Liver (tissue), 9 donors: ENCODE measurements around the gene C19orf81. TPM values are rescaled to one million over a fixed set of nuclear protein-coding genes. Genes with fewer than 3 reads are reported as not detected.

Experiments
- DNase-seq: peaks from one replicate; pipeline ENCODE4 v3.0.0-alpha.2; 2017; ENCODE audit warnings: low spot score
- H3K27ac ChIP-seq, 2 donors: one replicate each; pipeline ENCODE4 v1.7.0; 2013; ENCODE audit warnings: inconsistent platforms in 2 of 2, low read length in 2 of 2, control low read depth in 1 of 2, low read depth in 1 of 2, mild to moderate bottlenecking in 1 of 2
- H3K27me3 ChIP-seq, 4 donors: one replicate each; pipeline versions ENCODE4 v1.6.1 to v1.7.0; 2013; ENCODE audit warnings: low read length in 3 of 4, inconsistent platforms in 1 of 4, mild to moderate bottlenecking in 1 of 4, moderate library complexity in 1 of 4; ENCODE audit not compliant: control insufficient read depth in 4 of 4, insufficient read depth in 4 of 4
- H3K36me3 ChIP-seq, 4 donors: one replicate each; pipeline versions ENCODE4 v1.6.1 to v1.7.0; 2013; ENCODE audit warnings: low read length in 3 of 4, mild to moderate bottlenecking in 3 of 4, low read depth in 1 of 4, moderate library complexity in 1 of 4; ENCODE audit not compliant: control insufficient read depth in 4 of 4, insufficient read depth in 3 of 4
- H3K4me1 ChIP-seq, 4 donors: one replicate each; pipeline versions ENCODE4 v1.6.1 to v1.7.0; 2013; ENCODE audit warnings: low read length in 3 of 4, mild to moderate bottlenecking in 3 of 4, moderate library complexity in 1 of 4; ENCODE audit not compliant: control insufficient read depth in 4 of 4, insufficient read depth in 4 of 4
- H3K4me3 ChIP-seq, 3 donors: one replicate each; pipeline versions ENCODE4 v1.6.1 to v1.7.0; 2013; ENCODE audit warnings: low read length in 3 of 3, control low read depth in 1 of 3, low read depth in 1 of 3, mild to moderate bottlenecking in 1 of 3
- H3K9ac ChIP-seq, 2 donors: one replicate each; pipeline ENCODE4 v1.7.0; 2013; ENCODE audit warnings: low read length in 2 of 2, mild to moderate bottlenecking in 2 of 2, moderate library complexity in 2 of 2, control low read depth in 1 of 2, low read depth in 1 of 2
- H3K9me3 ChIP-seq, 4 donors: one replicate each; pipeline versions ENCODE4 v1.6.1 to v1.7.0; 2013; ENCODE audit warnings: low read length in 3 of 4; ENCODE audit not compliant: control insufficient read depth in 4 of 4
- ATF3 ChIP-seq: IDR thresholded peaks from 2 replicates; pipeline ENCODE4 v1.6.1; 2016; ENCODE audit warnings: antibody characterized with exemption
- CTCF ChIP-seq: fragments of 150-350 bp; IDR thresholded peaks from 2 replicates; pipeline ENCODE4 v1.5.1; 2017; ENCODE audit warnings: improper control_type of control experiment, low read depth, low read length; ENCODE audit not compliant: missing input control
- EGR1 ChIP-seq, 2 donors: IDR thresholded peaks; 2 replicates each; pipeline ENCODE4 v1.6.1; 2016 to 2018; ENCODE audit warnings: antibody characterized with exemption in 2 of 2, low read depth in 2 of 2
- FOXA1 ChIP-seq: IDR thresholded peaks from 2 replicates; pipeline ENCODE4 v1.6.1; 2016; ENCODE audit warnings: antibody characterized with exemption
- FOXA2 ChIP-seq: IDR thresholded peaks from 2 replicates; pipeline ENCODE4 v1.6.1; 2016; ENCODE audit warnings: antibody characterized with exemption
- GABPA ChIP-seq, 2 donors: IDR thresholded peaks in 1 of 2; conservative IDR thresholded peaks in 1 of 2; 2 replicates each; pipeline ENCODE4 v1.6.1; 2016; ENCODE audit warnings: antibody characterized with exemption in 2 of 2, mild to moderate bottlenecking in 1 of 2, moderate library complexity in 1 of 2
- HNF4A ChIP-seq, 2 donors: conservative IDR thresholded peaks; 2 replicates each; pipeline ENCODE4 v1.6.1; 2016; ENCODE audit warnings: antibody characterized with exemption in 2 of 2, mild to moderate bottlenecking in 2 of 2
- HNF4G ChIP-seq: IDR thresholded peaks from 2 replicates; pipeline ENCODE4 v1.6.1; 2016; ENCODE audit warnings: antibody characterized with exemption
- JUND ChIP-seq, 2 donors: IDR thresholded peaks; 2 replicates each; pipeline ENCODE4 v1.6.1; 2016; ENCODE audit warnings: antibody characterized with exemption in 2 of 2
- MAX ChIP-seq: IDR thresholded peaks from 2 replicates; pipeline ENCODE4 v1.6.1; 2016; ENCODE audit warnings: antibody characterized with exemption
- NR2F2 ChIP-seq: IDR thresholded peaks from 2 replicates; pipeline ENCODE4 v1.6.1; 2016; ENCODE audit warnings: antibody characterized with exemption
- RAD21 ChIP-seq, 2 donors: IDR thresholded peaks; 2 replicates each; pipeline ENCODE4 v1.6.1; 2016; ENCODE audit warnings: antibody characterized with exemption in 2 of 2, mild to moderate bottlenecking in 2 of 2
- REST ChIP-seq: IDR thresholded peaks from 2 replicates; pipeline ENCODE4 v1.6.1; 2016; ENCODE audit warnings: antibody characterized with exemption, mild to moderate bottlenecking
- RXRA ChIP-seq, 2 donors: IDR thresholded peaks; 2 replicates each; pipeline ENCODE4 v1.6.1; 2017 to 2018; ENCODE audit warnings: antibody characterized with exemption in 2 of 2, mild to moderate bottlenecking in 1 of 2
- SP1 ChIP-seq: IDR thresholded peaks from 2 replicates; pipeline ENCODE4 v1.6.1; 2018; ENCODE audit warnings: antibody characterized with exemption, mild to moderate bottlenecking
- TAF1 ChIP-seq: conservative IDR thresholded peaks from 2 replicates; pipeline ENCODE4 v1.6.1; 2016; ENCODE audit warnings: antibody characterized with exemption, mild to moderate bottlenecking
- YY1 ChIP-seq: IDR thresholded peaks from 2 replicates; pipeline ENCODE4 v1.6.1; 2016; ENCODE audit warnings: antibody characterized with exemption, mild to moderate bottlenecking
- ZBTB33 ChIP-seq: IDR thresholded peaks from 2 replicates; pipeline ENCODE4 v1.6.1; 2016; ENCODE audit warnings: antibody characterized with exemption
- WGBS: extraction: QIAGEN DNeasy Blood & Tissue Kit; methylation state at CpG from one replicate; pipeline ENCODE4 v1.1.7; 2013; 5-methylcytosine and 5-hydroxymethylcytosine counted together
- polyA plus RNA-seq, 2 donors: library from polyadenylated mRNA; stranded (reverse) in 1 of 2; unstranded in 1 of 2; fragments of 200-250 nt in 1 of 2; fragments of >200 nt in 1 of 2; fragmentation: Nextera tagmentation in 1 of 2; extraction: Ambion mirVana in 1 of 2; gene quantifications; one replicate each; pipeline versions ENCODE4 v1.2.1 to v1.2.3, GENCODE V29; 2013 to 2015
- total RNA-seq, 2 donors: library from RNA; depleted of rRNA; stranded (reverse); fragments of >200 nt; gene quantifications; one replicate each; pipeline ENCODE4 v1.2.3, GENCODE V29; 2014
- donor health status: healthy.
- donor health status: healthy.
- donor health status: healthy.
- donor health status: healthy.
- donor health status: healthy.

C19orf81 gene
- total and polyA plus RNA-seq, 4 donors = not detected

- TF ChIP-seq TAF1 (no peak), JUND (IDR thresholded peaks at IDR 0.05) (no peak), FOXA1 (no peak), CTCF (peak; percentile 68), NR2F2 (no peak), YY1 (no peak), REST (no peak), EGR1 (IDR thresholded peaks at IDR 0.05; ENCODE audit: low read depth in 2 of 2) (no peak), SP1 (no peak), HNF4A (conservative IDR thresholded peaks at IDR 0.05) (no peak), RAD21 (IDR thresholded peaks at IDR 0.05) (peak; percentile 47 to 70), MAX (no peak), FOXA2 (no peak), ZBTB33 (no peak), ATF3 (no peak), HNF4G (no peak)
- H3K9ac ChIP-seq = no peak overlapping the region
- DNase-seq = peak; percentile 60
- H3K4me3 ChIP-seq = no peak overlapping the region
- peaks cover 0 to 5% (median 3%) of the 10 kb centered on the region in 4 donors for H3K27me3 ChIP-seq
- peaks cover 0 to 5% (median 0%) of the 10 kb centered on the region in 4 donors for H3K4me1 ChIP-seq
- WGBS = 40% methylated on average over 23 of the region's 23 CpGs
- no peaks in the 10 kb centered on the region for H3K36me3 ChIP-seq
- no peaks in the 10 kb centered on the region for H3K9me3 ChIP-seq
- H3K27ac ChIP-seq = no peak overlapping the region
Observed at GRCh38 chr19:50669302-50670101, 20.3 kb downstream of the C19orf81 start.

GRCh38 chr19:50670102-50670380, 20.8 kb downstream of the C19orf81 start:
- peaks cover 0 to 5% (median 0%) of the 10 kb centered on the region in 4 donors for H3K4me1 ChIP-seq
- TF ChIP-seq JUND (IDR thresholded peaks at IDR 0.05) = no peak
- TF ChIP-seq RXRA (IDR thresholded peaks at IDR 0.05) = no peak
- TF ChIP-seq FOXA1 = no peak
- no peak for TF ChIP-seq HNF4A (conservative IDR thresholded peaks at IDR 0.05)
- TF ChIP-seq TAF1 = no peak
- no peak for TF ChIP-seq EGR1 (IDR thresholded peaks at IDR 0.05; ENCODE audit: low read depth in 2 of 2)
- TF ChIP-seq ZBTB33 = no peak
- no peak for TF ChIP-seq ATF3
- TF ChIP-seq MAX = no peak
- TF ChIP-seq SP1 = no peak
- TF ChIP-seq YY1 = no peak
- no peak for TF ChIP-seq HNF4G
- TF ChIP-seq GABPA (IDR thresholded peaks at IDR 0.05 in 1 of 2, conservative IDR thresholded peaks at IDR 0.05 in 1 of 2) = no peak
- no peak for TF ChIP-seq FOXA2
- no peak overlapping the region for H3K27ac ChIP-seq
- no peak overlapping the region for H3K9ac ChIP-seq
- DNase-seq = no peak
- WGBS = 24% methylated on average over 5 of the region's 5 CpGs
- H3K4me3 ChIP-seq = no peak overlapping the region
- no peaks in the 10 kb centered on the region for H3K9me3 ChIP-seq
- peaks cover 0 to 5% (median 3%) of the 10 kb centered on the region in 4 donors for H3K27me3 ChIP-seq
- H3K36me3 ChIP-seq = no peaks in the 10 kb centered on the region
